Naive thymus-derived CD8-positive, alpha-beta T cell (primary cell): Measurements from ENCODE around the gene SHTN1. TPM values are rescaled to one million over a fixed set of nuclear protein-coding genes. Genes with fewer than 3 reads are reported as not detected.

ENCODE experiments used
- ATAC-seq, 2 donors: fragments of 150-1000 bp; cut with Tn5 transposase in 1 of 2; sonication (Bioruptor Pico), chemical (Tn5 transposase) in 1 of 2; 1 replicate in 1 of 2; 2 replicates in 1 of 2; pipeline ENCODE4 v1.10.0; 2021; ENCODE audit warnings: mild to moderate bottlenecking in 2 of 2, moderate library complexity in 2 of 2
- POLR2A ChIA-PET: fragments of 350-600 bp; sonication (Branson Sonifier 250); formaldehyde crosslinking; loops from one replicate; lab custom pipeline; 2021; ENCODE audit warnings: antibody characterized with exemption; lab: Charles Lee
- DNase-seq, 10 donors: peaks; one replicate each; pipeline versions ENCODE4 v3.0.0 to v3.0.0-alpha.2; 2020 to 2022
- H3K27ac Mint-ChIP-seq, 10 donors: one replicate each; pipeline ENCODE4 v1.8.0; 2020 to 2022; ENCODE audit warnings: mild to moderate bottlenecking in 10 of 10, mixed read lengths in 10 of 10, moderate library complexity in 4 of 10, inconsistent platforms in 1 of 10
- H3K27me3 Mint-ChIP-seq, 5 donors: one replicate each; pipeline ENCODE4 v1.8.0; 2021 to 2022; ENCODE audit warnings: mixed read lengths in 5 of 5
- H3K36me3 Mint-ChIP-seq, 3 donors: one replicate each; pipeline ENCODE4 v1.8.0; 2020 to 2022; ENCODE audit warnings: mixed read lengths in 3 of 3, mild to moderate bottlenecking in 2 of 3, inconsistent platforms in 1 of 3
- H3K4me1 Mint-ChIP-seq, 4 donors: one replicate each; pipeline ENCODE4 v1.8.0; 2021 to 2022; ENCODE audit warnings: mixed read lengths in 4 of 4
- H3K4me3 Mint-ChIP-seq, 10 donors: one replicate each; pipeline ENCODE4 v1.8.0; 2020 to 2022; ENCODE audit warnings: mild to moderate bottlenecking in 10 of 10, mixed read lengths in 10 of 10, moderate library complexity in 6 of 10, inconsistent platforms in 1 of 10
- H3K9me3 Mint-ChIP-seq, 9 donors: one replicate each; pipeline ENCODE4 v1.8.0; 2020 to 2022; ENCODE audit warnings: mixed read lengths in 9 of 9, mild to moderate bottlenecking in 3 of 9, inconsistent platforms in 1 of 9, moderate library complexity in 1 of 9
- polyA plus RNA-seq, 3 donors: library from polyadenylated mRNA; unstranded; fragments of 300-500 nt; fragmentation: Illumina TruSeq; gene quantifications; one replicate each; pipeline ENCODE4 v1.2.3, GENCODE V29; 2021
- total RNA-seq, 8 experiments: library from RNA in 2 of 8; stranded (reverse) in 2 of 8; gene quantifications; one replicate each; pipeline ENCODE4 v1.2.3 and lab custom pipeline; 2021 to 2026

Gene SHTN1
- total and polyA plus RNA-seq, 5 experiments from 2014 or later = 0.25 TPM; not detected in 4

DNA sequence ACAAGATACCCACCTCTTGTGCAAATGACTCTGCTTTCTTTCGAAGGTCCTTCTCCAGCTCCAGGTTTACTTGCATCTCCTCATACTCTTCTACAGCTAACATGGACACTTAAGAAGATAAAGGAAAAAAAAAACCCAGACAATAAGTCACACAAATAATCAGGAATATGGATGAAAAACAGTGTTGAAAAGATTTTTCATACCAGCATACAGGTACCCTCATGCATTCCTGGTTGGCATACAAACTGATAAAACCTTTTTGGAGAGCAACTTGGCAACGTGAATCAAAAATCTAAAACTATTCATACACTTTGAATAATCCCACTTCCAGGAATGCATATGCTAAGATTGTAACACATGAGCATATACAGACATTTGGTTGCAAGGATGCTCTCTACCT lies 60.1 kb downstream of the SHTN1 start:
- H3K9me3 Mint-ChIP-seq = peaks cover 0 to 2% (median 0%) of the 10 kb centered on the region in 9 donors
- no peak for DNase-seq
- H3K4me1 Mint-ChIP-seq = no peaks in the 10 kb centered on the region
- POLR2A ChIA-PET = no interaction called here
- no peak overlapping the region for H3K27ac Mint-ChIP-seq
- peaks cover 5 to 35% (median 10%) of the 10 kb centered on the region in 5 donors for H3K27me3 Mint-ChIP-seq
- H3K4me3 Mint-ChIP-seq = no peak overlapping the region
- no peak for ATAC-seq
- no peaks in the 10 kb centered on the region for H3K36me3 Mint-ChIP-seq

GRCh38 chr10:116931806-116932205 lies 73.2 kb downstream of the SHTN1 start:
- POLR2A ChIA-PET = no interaction called here
- H3K27me3 Mint-ChIP-seq = peaks cover 0 to 6% (median 0%) of the 10 kb centered on the region in 5 donors
- DNase-seq = no peak
- H3K27ac Mint-ChIP-seq = no peak overlapping the region
- no peaks in the 10 kb centered on the region for H3K36me3 Mint-ChIP-seq
- H3K4me3 Mint-ChIP-seq = no peak overlapping the region
- H3K9me3 Mint-ChIP-seq = peaks cover 0 to 14% (median 4%) of the 10 kb centered on the region in 9 donors
- H3K4me1 Mint-ChIP-seq = no peaks in the 10 kb centered on the region
- no peak for ATAC-seq

- POLR2A ChIA-PET = no interaction called here
- no peak for ATAC-seq
These were observed 78.6 kb downstream of the SHTN1 start for GRCh38 chr10:116926426-116926825.

GRCh38 chr10:116925056-116925455 lies 79.9 kb downstream of the SHTN1 start:
- H3K27me3 Mint-ChIP-seq = peaks cover 0 to 14% (median 4%) of the 10 kb centered on the region in 5 donors
- H3K4me3 Mint-ChIP-seq = no peak overlapping the region

More at GRCh38 chr10:116926426-116926825, 78.6 kb downstream of the SHTN1 start:
- no peaks in the 10 kb centered on the region for H3K36me3 Mint-ChIP-seq
- H3K27ac Mint-ChIP-seq = no peak overlapping the region
- peaks cover 0 to 4% (median 0%) of the 10 kb centered on the region in 5 donors for H3K27me3 Mint-ChIP-seq
- no peak for DNase-seq
- peaks cover 0 to 2% (median 0%) of the 10 kb centered on the region in 9 donors for H3K9me3 Mint-ChIP-seq
- H3K4me1 Mint-ChIP-seq = no peaks in the 10 kb centered on the region
- no peak overlapping the region for H3K4me3 Mint-ChIP-seq

DNA sequence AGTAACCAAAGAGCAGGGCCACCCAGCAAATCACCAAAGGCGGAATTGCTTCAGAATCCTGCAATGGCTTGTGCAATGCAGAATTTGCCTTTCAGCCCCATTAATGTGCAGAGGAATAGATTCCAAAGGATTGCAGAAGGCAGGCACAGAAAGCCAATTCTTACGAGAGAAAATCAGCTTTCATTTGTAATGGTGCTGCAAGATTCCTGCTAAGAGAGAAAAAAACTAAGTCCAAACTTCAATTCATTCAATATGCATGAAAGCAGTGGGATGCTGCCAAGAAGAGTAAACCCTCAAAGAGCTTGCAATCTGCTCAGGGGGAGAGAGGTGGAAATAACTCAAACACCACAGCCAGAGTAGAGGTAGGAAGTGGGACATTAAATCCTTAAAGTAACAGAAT lies 85.3 kb downstream of the SHTN1 start:
- ATAC-seq = no peak
- Mint-ChIP-seq H3K27ac (no peak overlapping the region), H3K4me1 (no peaks in the 10 kb centered on the region), H3K4me3 (no peak overlapping the region), H3K9me3 (no peaks in the 10 kb centered on the region), H3K27me3 (peaks cover 1 to 14% (median 2%) of the 10 kb centered on the region in 5 donors), H3K36me3 (no peaks in the 10 kb centered on the region)
- POLR2A ChIA-PET = no interaction called here
- DNase-seq = no peak

More at GRCh38 chr10:116925056-116925455, 79.9 kb downstream of the SHTN1 start:
- no peak for DNase-seq
- no peaks in the 10 kb centered on the region for H3K4me1 Mint-ChIP-seq
- H3K27ac Mint-ChIP-seq = no peak overlapping the region
- ATAC-seq = no peak
- peaks cover 0 to 2% (median 0%) of the 10 kb centered on the region in 9 donors for H3K9me3 Mint-ChIP-seq
- H3K36me3 Mint-ChIP-seq = no peaks in the 10 kb centered on the region
- POLR2A ChIA-PET = no interaction called here

- Mint-ChIP-seq H3K36me3 (no peaks in the 10 kb centered on the region), H3K27me3 (peaks cover 1 to 14% (median 3%) of the 10 kb centered on the region in 5 donors), H3K4me1 (no peaks in the 10 kb centered on the region), H3K4me3 (no peak overlapping the region), H3K9me3 (peaks cover 0 to 2% (median 0%) of the 10 kb centered on the region in 9 donors), H3K27ac (no peak overlapping the region)
- DNase-seq (no peak), ATAC-seq (no peak)
- POLR2A ChIA-PET = no interaction called here
These were observed 85.8 kb downstream of the SHTN1 start for GRCh38 chr10:116919164-116919563.

- Mint-ChIP-seq H3K36me3 (no peaks in the 10 kb centered on the region), H3K4me1 (no peaks in the 10 kb centered on the region), H3K4me3 (no peak overlapping the region), H3K27ac (no peak overlapping the region), H3K27me3 (peaks cover 1 to 14% (median 3%) of the 10 kb centered on the region in 5 donors), H3K9me3 (peaks cover 0 to 2% (median 0%) of the 10 kb centered on the region in 9 donors)
- ATAC-seq (no peak), DNase-seq (no peak)
- POLR2A ChIA-PET = no interaction called here
These were observed 86.4 kb downstream of the SHTN1 start for GRCh38 chr10:116918583-116918982.

DNA sequence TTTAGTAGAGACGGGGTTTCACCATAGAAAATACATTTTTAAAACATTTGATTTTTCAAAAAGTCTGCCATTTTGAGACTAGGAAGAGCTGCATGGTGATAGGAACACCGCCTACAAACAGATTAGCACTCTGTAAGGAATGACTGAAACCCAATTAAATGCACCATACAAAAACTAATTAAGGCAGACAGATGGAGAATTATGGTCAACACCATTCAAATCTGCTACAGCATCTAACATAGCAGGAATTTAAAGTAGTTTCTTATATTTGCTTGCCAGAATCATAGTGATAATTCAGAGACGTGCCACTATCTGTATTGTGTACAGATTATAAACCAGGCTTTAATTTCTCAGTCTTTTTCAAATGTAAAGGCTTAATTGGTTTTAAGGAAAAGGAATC lies 87.5 kb downstream of the SHTN1 start:
- Mint-ChIP-seq H3K27ac (no peak overlapping the region), H3K4me1 (no peaks in the 10 kb centered on the region), H3K4me3 (no peak overlapping the region), H3K36me3 (no peaks in the 10 kb centered on the region), H3K27me3 (peaks cover 1 to 14% (median 2%) of the 10 kb centered on the region in 5 donors), H3K9me3 (peaks cover 0 to 2% (median 0%) of the 10 kb centered on the region in 9 donors)
- ATAC-seq (no peak), DNase-seq (no peak)
- POLR2A ChIA-PET = no interaction called here

DNA sequence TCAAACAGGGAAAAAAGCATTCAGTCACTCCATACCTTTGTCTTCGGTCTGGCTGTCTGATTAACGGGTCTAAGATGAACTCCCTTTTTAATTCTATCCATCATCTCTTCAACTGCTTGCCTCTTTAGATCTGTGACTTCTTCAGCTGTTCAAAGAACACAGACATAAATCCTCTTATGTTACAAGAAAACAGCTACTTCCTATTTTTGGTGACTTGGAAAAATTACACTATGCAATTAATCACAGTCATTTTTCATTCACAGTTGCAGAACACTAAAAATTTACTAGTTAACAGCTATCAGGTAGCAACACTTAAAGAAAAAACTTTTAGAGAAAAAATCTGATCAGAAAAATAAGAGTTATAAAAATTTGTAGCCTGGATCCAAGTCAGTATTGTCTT lies 89.6 kb downstream of the SHTN1 start:
- no peak for DNase-seq
- no peaks in the 10 kb centered on the region for H3K4me1 Mint-ChIP-seq
- H3K27me3 Mint-ChIP-seq = peaks cover 0 to 2% (median 1%) of the 10 kb centered on the region in 5 donors
- POLR2A ChIA-PET = no interaction called here
- peaks cover 0 to 2% (median 0%) of the 10 kb centered on the region in 9 donors for H3K9me3 Mint-ChIP-seq
- no peak for ATAC-seq
- H3K27ac Mint-ChIP-seq = no peak overlapping the region
- no peak overlapping the region for H3K4me3 Mint-ChIP-seq
- no peaks in the 10 kb centered on the region for H3K36me3 Mint-ChIP-seq

DNA sequence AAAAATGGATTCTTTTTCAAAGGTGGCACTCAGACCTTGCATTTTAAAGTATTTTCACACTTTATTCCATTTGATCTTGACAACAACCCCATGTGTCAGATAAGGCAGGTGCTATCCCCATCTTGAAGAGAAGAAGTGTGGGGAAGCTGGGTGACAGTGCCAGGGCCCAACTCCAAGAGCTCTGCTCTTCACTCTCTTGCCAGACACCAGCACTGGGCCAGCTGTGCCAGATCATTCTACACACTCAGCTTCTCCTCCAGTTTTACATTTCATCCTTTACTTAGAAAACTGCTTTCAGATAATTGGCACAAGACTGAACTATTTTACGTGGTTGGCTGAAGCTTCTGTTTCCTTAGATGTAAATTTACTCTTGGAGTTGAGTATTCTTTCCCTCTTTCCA lies 91.3 kb downstream of the SHTN1 start:
- DNase-seq (no peak), ATAC-seq (no peak)
- H3K4me3 Mint-ChIP-seq = no peak overlapping the region
- POLR2A ChIA-PET = no interaction called here
- H3K36me3 Mint-ChIP-seq = no peaks in the 10 kb centered on the region
- H3K27ac Mint-ChIP-seq = no peak overlapping the region
- no peaks in the 10 kb centered on the region for H3K4me1 Mint-ChIP-seq
- H3K9me3 Mint-ChIP-seq = peaks cover 0 to 2% (median 0%) of the 10 kb centered on the region in 9 donors
- H3K27me3 Mint-ChIP-seq = peaks cover 0 to 4% (median 0%) of the 10 kb centered on the region in 5 donors

DNA sequence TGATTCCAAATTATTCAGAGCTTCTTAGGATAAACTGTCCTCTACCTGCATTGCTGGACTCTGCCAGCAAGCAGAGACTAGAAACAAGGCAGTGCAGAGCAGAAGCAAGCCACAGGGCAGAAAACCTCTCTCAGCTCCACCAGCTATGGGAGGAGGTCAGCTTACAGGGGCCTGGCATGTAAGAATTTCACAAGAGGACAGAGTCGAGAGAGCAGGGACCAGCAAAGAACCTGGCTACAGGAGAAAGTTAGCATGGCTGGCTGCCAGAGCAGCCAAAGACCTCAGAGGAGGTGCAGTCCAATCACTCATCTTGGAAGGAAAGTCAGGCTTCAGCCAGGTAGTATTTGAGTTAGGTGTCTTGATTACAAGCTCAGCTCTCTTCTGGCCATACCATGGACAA lies 92.8 kb downstream of the SHTN1 start:
- POLR2A ChIA-PET = no interaction called here
- Mint-ChIP-seq H3K4me1 (no peaks in the 10 kb centered on the region), H3K27ac (no peak overlapping the region)

GRCh38 chr10:116910910-116911309 lies 94.1 kb downstream of the SHTN1 start:
- Mint-ChIP-seq H3K9me3 (peaks cover 0 to 2% (median 0%) of the 10 kb centered on the region in 9 donors), H3K27ac (no peak overlapping the region), H3K36me3 (no peaks in the 10 kb centered on the region), H3K4me3 (no peak overlapping the region), H3K27me3 (peaks cover 0 to 4% (median 0%) of the 10 kb centered on the region in 5 donors), H3K4me1 (no peaks in the 10 kb centered on the region)
- DNase-seq (no peak), ATAC-seq (no peak)
- POLR2A ChIA-PET = no interaction called here

More for the DNA sequence above, 92.8 kb downstream of the SHTN1 start:
- no peak overlapping the region for H3K4me3 Mint-ChIP-seq
- DNase-seq = no peak
- no peaks in the 10 kb centered on the region for H3K36me3 Mint-ChIP-seq
- H3K9me3 Mint-ChIP-seq = peaks cover 0 to 2% (median 0%) of the 10 kb centered on the region in 9 donors
- ATAC-seq = no peak
- peaks cover 0 to 4% (median 0%) of the 10 kb centered on the region in 5 donors for H3K27me3 Mint-ChIP-seq

- Mint-ChIP-seq H3K9me3 (no peaks in the 10 kb centered on the region), H3K36me3 (no peaks in the 10 kb centered on the region), H3K4me3 (no peak overlapping the region), H3K27me3 (peaks cover 0 to 4% (median 0%) of the 10 kb centered on the region in 5 donors), H3K4me1 (no peaks in the 10 kb centered on the region), H3K27ac (no peak overlapping the region)
- DNase-seq (no peak), ATAC-seq (no peak)
- POLR2A ChIA-PET = no interaction called here
These were observed 95.7 kb downstream of the SHTN1 start for GRCh38 chr10:116909307-116909706.
